ENCODE data around the gene INPP5A.
"Not testable (repeated sequence)": the region's sequence is repeated elsewhere in the genome, so short reads cannot be mapped to it uniquely, and the experiment has no call there.

INPP5A gene

DNA sequence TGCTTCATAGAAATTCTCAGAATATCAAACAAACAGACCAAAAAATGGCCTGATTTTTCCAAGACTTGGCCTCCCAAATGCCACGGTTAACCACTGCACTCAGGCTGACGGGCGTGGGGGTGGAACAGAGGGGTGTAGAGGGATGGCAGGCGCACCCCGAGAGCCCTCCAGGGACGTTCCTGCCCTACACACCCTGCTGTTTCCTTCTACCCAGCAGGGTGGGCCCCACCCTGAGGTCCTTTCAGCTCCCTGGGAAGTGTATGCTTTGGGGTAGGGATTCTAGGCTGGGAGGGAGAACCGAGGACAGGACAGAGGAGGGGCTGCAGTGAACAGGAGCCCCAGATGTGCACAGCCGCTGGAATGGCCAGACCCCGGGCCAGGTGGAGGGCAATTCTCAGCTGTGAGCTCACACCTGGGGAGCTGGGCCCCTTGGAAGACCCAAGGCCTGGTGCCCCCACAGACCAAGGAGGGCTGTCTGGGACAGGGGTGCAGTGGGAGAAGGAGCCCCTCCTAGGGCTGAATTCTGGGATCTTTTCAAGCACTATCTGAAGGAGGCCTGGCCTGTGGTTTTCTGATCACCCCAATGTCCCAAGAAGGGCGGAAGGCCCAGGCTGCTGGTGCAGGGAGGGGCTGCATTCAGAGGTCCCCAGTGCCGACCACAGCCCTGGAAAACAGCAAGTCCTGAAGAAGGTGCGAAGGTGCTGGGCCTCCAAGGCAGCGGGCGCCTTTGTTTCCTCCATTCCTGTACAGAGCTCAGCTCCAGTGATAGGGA lies 32.9 kb upstream of the INPP5A start:
- DNase-seq, result no peak

DNA sequence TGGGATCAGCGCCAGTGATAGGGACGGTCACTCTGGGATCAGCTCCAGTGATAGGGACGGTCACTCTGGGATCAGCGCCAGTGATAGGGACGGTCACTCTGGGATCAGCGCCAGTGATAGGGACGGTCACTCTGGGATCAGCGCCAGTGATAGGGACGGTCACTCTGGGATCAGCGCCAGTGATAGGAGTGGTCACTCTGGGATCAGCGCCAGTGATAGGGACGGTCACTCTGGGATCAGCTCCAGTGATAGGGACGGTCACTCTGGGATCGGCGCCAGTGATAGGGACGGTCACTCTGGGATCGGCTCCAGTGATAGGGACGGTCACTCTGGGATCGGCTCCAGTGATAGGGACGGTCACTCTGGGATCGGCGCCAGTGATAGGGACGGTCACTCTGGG lies 32.0 kb upstream of the INPP5A start:
- not testable (repeated sequence) for DNase-seq

DNA sequence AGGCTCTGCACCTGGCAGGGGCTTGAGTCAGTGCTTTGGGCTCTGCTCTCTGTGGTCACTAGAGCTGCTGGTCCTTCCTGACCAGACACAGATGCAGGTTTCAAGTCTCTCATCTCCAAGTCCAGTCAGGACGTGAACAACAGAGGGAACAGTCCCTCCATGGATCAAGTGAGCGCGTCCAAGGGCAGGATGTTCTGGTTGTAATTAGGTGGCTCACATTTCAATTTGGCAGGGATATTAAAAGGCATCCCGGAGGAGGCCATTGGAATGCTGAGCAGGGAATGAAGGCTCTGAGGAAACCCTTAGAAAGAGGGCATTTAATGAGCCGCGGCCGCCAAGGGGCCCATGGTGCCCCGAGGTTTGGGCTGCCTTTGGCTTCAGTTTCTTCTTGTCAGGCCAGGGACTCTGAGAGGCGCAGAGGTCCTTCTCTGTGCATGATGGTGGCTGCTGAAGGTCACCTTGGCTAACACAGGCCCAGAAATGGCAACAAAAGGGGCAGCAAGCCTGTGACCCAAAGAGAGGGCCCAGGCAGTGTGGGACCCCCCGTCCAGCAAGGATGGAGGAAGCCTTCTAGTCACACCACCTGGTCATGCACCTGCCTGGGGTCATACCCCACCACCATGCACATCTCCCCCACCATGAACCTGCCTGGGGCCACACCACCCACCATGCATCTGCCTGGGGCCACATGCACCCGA lies 30.7 kb upstream of the INPP5A start:
- no peak for DNase-seq

DNA sequence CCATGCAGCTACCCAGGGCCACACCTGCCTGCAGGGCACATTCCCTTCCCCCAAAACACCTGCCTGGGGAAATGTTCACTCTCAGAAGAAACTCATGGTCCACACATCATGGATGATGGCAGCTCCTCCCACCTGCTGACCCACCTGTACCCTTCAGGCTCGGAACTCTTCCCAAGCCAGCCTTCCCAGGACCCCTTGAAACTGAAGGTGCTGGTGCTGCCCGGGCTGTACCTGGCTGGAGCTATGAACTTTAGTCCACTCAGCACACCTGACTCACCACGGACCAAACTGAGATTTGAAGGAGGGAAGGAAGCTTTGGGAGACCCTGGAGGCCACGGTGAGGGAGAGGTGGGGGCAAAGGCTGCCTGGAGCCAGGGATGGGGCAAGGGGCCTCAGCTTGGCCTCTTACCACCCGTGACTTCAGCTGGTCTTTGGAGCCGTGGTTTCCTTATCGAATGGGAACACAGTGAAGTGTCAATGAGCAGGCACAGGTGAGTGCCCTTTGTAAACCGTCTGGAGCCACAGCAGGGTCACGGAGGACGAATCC lies 30.1 kb upstream of the INPP5A start:
- no peak for DNase-seq

DNA sequence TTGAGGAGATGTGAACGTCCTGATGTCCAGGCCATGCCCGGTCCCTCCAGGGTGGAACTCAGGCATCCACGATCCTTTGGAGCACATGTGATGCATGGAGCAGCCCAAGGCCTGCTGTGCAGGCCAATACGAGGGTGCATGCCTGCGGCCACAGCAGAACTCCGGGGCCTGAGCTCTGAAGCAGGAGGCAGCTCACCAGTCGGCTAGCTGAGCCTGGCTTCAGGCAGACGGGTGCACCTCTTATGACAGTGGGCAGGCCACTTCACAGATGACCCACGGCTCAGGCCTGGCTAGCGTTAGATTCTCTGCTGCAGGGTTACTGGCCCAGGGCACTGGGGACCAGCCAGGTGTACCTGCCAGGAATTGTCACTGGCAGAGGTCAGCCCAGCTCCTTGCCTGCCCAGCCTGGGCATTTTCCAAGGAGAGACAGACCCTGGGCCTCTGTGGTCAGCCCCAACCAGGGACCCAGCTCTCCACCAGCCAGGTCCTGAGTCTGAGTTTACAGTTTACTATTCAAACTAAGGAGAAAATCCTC lies 29.6 kb upstream of the INPP5A start:
- no peak for DNase-seq

DNA sequence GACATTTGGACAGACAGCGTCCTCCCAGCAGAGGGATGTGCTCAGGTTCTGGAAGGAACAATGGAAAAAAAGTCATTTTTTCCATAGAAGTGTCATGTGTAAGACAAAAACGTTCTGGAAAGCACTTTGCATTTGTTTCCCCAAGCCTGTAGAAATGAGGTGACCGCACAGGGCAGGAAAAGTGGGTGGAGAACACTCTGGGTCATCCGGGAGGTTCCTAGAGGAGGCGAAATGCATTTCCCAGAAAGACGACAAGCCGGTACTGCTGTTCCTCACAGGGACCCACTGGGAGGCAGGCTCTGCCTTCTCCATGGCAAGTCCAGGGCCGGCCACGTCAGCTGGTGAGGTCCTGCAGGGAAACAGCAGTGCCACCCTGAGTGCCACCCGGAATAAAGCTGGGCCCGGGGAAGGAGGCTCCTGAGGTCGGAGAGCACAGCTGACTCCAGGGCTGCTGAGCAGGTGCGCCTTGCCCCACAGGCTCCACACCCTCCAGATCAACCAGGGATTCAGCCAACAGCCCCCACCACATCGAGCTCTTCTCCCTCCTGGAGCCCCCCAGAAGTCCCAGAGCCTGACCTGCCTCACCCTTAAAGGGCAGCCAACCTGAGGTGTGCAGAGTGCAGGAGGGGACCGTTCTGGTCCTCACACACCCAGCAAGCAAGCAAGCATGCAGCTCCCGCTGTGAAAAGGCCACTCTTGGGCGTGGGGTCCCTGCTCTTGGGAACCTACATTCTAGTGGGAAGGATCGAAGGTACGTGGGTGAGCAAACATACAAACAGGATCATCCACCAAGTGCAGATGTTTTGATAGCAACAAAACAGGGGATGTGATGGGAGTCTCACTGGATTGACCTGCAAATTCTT lies 28.8 kb upstream of the INPP5A start:
- DNase-seq, result no peak

DNA sequence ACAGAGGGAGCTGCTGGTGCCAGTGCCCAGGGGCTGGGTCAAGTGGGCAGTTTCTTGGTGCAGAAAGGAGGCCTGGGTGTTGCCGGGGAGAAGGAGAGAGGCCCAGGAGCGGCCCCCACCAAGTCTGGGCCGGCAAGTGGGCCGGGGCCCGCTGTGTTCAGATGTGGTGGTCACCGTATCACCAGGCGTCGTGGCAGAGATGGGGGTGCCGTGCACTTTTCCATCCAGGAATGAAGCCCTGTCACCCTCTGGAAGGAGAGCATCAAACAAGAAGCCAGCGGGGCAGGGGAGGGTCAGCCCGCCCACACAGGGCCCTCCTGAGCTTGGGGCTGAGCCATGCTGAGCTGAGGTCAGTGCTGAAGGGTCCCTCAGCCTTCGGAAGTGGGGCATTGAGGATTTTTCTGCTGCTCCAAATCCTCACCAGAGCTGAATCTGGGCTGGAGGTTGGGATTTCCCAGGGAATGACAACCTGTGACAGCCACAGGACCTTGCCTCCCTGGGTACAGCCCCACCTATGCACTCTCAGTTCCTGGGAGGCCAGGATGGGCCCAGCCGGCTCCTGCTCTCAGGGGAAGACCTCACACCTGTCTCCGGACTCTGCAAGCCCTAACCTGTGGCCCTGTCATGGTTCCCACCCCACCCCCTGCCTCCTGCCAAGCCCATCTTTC lies 27.9 kb upstream of the INPP5A start:
- DNase-seq, result no peak

DNA sequence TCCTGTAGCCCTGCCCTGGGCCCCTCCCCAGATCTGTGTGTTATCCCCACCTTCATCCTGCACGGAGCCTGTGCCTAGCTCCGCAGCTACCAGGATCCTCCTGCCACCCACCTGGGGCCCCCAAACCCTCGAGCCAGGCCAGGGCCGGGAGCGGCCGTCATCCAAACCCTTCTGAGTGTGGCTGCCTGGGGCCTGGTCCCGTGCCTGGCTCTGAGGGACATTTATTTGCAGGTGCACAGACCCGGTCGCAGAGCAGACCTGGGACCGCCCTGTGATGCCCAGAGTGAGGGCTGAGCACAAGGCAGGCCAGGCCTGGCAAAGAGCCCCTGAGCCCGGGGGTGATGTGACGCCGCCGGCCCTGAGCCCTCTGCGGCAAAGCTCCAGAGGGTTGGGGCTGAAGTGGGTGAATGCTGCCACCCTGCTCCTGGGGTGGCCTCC lies 27.4 kb upstream of the INPP5A start:
- DNase-seq, result no peak

DNA sequence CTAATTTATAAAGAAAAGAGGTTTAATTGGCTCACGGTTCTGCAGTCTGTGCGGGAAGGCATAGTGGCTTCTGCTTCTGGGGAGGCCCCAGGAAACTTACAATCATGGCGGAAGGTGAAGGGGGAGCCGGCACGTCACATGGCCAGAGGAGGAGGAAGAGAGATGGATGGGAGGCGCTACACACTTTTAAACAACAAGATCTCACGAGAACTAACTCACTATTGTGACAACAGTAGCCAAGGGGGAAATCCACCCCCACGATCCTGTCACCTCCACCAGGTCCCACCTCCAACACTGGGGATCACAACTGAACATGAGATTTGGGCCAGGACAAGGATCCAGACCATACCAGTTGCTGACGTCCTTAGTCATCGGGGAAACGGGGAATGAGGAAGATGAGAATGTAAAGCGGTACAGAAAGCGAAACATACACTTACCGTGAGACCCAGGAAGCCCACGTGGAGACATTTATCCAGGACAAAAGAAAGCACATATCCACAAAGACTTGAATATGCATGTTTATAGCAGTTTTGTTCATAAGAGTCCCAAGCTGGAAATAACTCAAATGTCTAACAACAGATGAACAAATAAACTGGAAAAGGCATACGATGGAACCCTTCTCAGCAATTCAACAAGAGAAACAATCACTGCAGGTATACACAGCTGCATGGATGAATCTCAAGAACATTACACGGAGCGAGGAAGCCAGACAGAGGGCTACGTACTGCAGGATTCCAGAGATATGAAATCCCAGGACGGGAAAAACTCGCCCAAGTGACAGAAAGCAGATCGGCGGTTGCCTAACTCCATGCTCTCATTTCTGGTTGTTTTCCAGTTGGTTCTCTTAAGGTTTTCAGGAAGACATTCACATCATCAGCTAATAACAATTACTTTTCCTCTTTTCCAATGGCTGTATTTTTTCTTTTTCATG lies 26.2 kb upstream of the INPP5A start:
- DNase-seq, result no peak

DNA sequence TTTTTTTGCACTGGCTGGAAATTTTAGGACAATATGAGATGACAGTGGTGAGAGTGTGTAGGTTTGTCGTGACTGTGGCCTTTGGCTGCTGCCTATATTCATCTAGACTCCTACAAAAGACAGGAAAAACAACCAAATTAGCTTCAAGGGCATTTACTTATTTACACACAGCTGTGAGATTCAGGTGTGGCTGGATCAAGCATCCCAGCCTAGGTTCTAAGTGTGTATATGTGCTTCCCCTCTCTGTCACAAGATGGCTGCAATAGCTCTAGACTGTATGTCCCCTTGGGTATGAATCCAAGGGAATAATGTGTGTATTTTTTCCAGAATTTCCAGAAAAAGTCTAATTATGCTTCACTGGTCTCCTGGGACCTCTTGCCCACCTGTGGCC lies 25.5 kb upstream of the INPP5A start:
- no peak for DNase-seq

DNA sequence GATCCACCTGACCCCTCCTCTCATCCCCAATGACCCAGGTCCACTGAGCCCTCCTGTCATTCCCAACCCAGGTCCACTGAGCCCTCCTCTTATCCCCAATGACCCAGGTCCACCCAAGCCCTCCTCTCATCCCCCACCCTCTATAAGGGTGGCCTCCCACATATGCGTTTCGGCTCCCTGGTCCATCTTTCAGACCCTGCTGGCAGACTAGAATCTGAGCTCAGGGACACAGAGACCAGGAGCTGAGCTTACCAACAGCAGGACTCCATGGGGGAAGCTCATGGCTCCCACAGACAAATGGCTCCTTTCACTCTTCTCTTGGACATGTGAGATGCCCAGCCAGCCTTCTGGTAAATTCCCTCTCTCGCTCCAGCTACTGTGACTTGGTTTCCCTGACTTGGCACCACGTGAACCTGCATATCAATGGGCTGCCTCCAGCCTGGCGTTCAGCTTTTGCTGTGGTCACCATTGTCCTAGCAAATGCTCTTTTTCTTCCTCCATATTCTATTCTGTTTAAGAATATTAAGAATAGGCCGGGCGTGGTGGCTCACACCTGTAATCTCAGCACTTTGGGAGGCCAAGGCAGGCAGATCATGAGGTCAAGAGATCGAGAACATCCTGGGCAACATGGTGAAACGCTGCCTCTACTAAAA lies 24.8 kb upstream of the INPP5A start:
- no peak for DNase-seq

DNA sequence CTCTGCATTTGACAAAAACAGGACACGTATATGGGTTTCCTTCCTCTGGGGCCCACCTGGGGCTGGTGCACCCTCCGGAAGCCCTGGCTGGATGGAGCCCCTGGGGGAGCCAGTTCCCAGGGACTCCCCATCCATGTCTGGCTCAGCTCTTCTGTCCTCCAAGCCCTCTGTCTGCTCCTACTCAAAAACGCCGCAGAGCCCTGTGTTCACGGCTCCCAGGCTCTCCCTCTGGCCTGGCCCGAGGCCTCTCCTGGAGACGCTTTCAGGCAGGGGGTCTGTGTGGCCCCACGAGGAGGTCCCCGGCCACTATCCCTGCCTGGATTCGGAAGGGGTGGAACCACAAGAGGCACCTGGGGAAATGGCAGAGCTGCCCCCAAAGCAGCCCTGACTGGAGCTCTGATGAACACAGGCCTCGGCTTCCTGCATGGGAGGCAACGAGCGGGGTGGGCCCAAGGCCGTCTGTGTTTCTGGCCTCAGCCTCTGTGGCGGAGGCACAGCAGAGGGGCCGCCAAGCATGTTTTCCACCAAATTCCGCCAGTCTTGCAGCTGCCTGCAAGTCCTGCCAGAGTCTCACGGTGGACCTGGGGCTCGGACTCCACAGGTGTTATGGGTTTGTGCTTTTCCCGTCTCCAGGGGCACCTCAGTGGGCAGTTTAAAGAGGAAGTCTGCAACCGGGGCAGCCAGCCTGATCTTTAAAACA lies 22.6 kb upstream of the INPP5A start:
- DNase-seq, result no peak

DNA sequence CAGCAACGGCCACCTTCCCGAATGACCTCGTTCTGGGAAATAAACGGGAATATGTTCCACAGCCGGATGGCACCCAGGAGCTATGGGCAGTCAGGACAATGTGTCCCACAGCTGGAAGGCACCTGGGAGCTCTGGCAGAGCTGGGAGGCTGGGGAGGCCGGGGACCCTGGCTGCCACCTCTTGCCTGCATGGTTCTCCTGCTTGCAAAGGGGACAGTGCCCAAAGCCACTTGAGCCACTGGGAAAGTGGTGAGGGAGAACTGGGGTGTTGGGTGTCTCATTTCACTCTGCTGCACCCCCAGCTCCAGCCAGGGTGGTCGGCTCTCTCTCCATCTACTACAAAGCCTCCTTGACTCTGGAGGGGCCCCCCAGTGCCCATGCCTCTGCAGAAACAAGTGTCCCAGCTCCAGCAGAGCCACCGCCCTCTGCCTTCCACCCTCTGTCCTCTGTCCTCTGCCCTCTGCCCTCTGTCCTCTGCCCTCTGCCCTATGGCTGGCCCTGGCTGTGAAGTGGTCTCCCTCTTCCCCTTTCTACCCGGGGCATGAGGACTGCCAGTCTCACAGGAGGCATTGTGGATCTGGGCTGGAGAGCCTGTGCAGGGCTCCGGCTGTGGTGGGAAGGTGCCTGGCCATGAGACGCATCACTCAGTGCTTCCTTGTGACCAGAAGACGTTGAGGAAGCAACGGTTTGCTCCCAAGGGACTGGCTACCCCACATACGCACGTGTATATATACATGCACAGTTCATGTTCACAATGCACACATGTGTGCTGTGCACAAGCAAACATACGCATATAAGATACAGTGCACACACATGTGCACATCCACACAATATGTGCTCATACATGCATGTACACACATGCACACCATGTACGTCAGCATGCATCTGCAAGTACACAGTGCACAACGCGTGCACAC lies 21.5 kb upstream of the INPP5A start:
- DNase-seq, result no peak

DNA sequence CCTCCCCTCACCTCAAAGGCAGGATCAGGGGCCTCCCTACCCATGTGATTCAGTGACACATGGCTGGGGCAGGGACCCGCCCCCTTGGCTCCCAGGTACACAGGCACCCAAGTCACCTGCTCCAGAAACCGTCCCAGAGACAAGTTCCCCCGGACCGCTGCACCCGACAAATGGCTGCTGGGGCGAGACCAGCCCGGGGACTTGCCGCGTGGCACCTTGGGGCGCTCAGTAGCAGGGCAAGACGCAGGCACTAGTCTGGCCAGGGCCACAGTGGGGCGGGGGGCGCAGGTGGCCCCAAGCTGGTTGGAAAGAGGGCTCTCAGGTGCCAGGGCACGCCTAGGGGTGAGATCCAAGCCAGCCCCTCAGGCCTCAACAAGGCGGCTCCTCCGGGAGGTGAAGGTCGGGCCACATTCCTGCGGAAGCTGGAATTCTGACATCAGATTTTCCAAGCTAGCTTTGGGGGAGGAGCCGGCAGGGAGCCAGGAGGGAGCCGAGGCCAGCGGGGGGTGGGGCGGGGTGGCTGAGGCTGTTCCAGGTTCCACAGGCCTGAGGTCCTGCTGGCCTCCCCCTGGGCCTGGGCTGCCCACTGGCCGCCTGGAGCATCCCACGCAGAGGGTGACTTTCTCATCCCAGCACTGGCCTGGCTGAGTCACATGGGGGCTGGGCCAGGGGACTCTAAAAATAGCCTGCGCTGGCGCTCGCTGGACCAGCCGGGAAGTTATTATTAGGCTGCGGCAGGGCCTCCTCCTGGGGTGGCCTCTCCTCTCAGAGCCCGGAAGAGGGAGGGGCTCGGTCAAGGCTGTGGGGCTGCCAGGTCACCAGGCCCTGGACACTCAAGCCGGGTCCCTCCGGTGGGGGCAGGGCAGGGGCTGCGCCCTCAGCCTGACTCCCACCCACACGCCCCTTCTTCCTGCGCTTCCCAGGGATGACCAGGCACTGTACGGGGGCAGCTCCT lies 20.5 kb upstream of the INPP5A start:
- no peak for DNase-seq

DNA sequence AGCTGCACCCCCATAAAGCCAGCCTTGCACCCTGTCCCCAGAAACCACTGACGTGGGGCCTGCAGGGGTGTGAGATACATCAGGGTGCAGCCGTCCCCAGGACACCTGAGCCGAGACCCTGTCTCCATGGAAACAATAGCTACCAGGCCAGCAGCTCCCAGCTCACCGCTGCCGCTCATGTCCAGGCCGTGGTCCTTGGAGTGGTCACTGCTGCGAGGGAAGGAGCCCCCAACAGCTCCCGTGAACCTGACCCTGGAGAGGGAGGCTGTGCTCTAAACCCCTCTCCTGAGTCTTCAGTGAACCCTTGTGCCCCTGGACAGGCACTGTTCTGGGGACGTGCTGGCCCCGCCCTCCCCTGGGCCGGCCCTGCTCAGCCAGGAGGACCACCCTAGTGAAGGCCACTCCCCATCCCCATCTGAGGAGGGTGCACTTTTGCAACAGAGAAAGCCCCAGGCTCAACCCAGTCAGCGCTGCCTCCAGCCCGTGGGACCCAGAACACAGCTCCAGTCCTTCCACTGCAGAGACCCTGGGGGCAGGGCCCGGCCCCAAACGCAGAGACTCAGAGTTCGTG lies 19.6 kb upstream of the INPP5A start:
- no peak for DNase-seq

DNA sequence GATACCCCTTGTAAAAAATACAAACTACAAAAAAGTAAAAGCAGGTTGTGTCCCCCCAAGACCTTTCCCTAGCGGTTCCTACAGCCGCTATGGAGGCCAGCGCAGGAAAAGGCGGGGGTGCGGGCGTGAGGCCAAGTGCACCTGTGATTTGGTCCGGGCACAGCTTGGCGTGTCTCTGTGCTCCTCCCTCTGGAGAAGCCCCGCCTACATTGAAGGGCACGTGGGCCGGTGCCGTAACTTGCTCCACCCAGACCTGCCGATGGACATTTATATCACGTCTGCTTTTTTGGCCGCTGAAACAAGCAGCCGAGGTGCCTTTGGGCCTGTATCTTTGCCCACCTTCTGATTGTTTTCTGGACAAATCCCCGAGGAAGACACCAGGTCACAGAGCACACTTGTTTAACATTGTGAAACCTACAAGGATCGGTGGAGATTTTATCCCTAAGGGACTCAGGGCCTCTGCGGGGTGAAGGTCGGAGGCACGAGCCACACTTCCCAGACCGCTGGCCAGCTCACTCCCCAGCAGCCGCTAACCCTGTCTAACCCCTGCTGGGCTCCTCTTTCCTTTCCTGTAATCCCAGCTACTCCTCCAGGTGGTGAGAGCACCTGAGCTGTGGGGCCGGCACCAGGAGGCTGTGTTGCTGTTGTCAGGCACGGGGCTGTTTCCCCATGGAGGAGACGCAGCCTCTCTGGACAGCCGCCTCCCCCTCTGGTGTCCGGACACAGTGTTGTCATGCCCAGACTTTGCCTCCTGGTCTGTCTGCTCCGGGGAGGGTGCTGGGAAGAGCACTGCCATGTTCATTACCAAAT lies 18.8 kb upstream of the INPP5A start:
- no peak for DNase-seq

All from CD4-positive, alpha-beta T cell treated with Interleukin-6 for 4 hours (primary cell).